HG03139 (cell line): ENCODE measurements around the gene EDIL3.
"Not testable (repeated sequence)": the region's sequence is repeated elsewhere in the genome, so short reads cannot be mapped to it uniquely, and the experiment has no call there.

ENCODE experiments used
- ATAC-seq: cut with Tn5 transposase; IDR thresholded peaks from one replicate; pipeline ENCODE4 v1.9.1; 2021; ENCODE audit not compliant: unreplicated experiment

Gene EDIL3

GRCh38 chr5:84378961-84379360 is 5.7 kb downstream of the EDIL3 start:
- ATAC-seq: no peak

GRCh38 chr5:84378420-84378819 is 6.3 kb downstream of the EDIL3 start:
- ATAC-seq: no peak

- no peak for ATAC-seq
These were observed 8.3 kb downstream of the EDIL3 start for GRCh38 chr5:84376346-84376745.

- no peak for ATAC-seq
These were observed 10.1 kb downstream of the EDIL3 start for GRCh38 chr5:84374568-84374967.

- no peak for ATAC-seq
These were observed 11.2 kb downstream of the EDIL3 start for GRCh38 chr5:84373506-84373905.

DNA sequence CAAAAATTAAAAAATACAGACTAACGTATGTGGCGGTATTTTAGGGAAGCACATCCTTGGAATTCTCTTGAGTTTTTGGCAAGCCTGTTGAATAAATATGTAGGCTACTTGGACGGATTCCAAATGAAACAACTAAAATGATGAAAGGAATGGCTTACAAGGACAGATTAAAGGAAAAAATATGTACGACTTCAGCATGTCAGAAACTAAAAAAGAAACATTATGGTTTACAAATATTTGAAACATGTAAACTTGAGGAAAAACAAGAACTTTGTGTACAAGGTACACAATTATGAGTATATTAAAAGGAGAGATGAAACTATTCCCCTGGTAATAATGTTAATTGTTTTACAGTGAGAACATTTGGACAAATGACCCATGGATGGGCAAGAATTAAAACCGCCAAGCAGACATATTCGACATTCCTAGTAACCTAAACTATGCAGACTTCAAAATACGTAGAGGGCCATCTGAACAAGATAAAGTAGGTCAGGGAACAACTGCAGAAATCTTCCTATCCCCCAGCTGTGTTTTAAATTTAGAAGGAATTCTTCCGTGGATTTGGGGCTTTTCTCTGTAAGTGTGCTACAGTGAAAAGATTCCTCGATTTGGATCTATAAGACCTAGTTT is 12.5 kb downstream of the EDIL3 start:
- ATAC-seq: no peak

DNA sequence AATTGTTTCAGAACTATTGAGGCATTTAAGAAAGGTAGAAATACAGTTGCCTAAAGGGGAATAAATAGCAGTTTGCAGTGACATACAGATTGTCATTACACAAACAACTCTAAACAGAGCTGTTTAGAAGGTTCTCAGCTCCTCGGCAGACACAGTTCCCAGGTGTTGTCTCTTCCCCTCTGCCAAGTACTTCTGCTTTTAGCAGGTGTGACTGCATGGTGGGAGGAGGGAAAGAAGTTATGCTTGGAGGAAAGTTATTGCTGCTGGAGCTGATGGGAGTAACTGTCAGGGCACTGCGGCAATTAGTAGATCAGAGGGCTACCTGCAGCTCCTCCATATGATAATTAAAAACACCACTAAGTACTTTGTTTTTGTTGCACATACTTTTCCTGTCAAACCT is 14.5 kb downstream of the EDIL3 start:
- ATAC-seq: no peak

DNA sequence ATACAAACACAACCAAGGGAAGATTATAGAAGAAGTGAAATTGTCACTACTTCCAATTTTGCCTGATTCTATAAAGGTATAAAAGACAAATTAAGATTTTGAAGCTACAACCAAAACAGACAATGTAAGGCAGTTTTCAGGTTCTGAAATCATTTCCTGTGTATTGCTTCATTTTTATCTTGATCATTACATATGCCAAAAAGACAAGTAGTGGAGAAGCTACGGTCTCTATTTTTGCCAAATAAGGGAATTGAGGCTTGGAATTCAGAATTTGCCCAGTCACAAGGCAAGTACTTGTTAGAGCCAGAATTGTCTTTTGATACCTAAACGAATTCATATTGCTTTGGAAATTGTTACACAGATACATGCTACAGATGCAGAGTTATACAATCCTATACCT is 20.6 kb downstream of the EDIL3 start:
- no peak for ATAC-seq

- ATAC-seq: no peak
These were observed 22.5 kb downstream of the EDIL3 start for GRCh38 chr5:84362061-84362720.

GRCh38 chr5:84361572-84361971 is 23.1 kb downstream of the EDIL3 start:
- no peak for ATAC-seq

DNA sequence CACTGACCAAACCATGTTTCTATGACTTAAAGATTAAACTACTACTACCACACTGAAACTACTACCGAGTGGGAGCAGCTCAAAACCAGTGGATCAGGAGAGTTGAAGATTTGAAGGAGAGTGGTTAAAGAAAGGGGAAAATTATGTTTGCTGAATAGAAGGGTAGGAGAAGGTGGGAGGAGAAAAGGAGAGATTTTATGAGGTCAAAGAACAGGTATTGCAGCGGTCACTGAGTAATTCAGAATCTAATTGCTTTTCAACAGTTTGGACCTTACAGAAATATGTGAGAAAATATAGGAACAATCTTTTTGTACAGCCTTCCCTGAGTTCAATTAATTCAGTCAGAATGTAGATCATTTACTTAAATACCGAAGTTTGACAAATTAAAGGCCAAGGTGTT is 24.6 kb downstream of the EDIL3 start:
- no peak for ATAC-seq

GRCh38 chr5:84354101-84354500 is 30.6 kb downstream of the EDIL3 start:
- no peak for ATAC-seq

DNA sequence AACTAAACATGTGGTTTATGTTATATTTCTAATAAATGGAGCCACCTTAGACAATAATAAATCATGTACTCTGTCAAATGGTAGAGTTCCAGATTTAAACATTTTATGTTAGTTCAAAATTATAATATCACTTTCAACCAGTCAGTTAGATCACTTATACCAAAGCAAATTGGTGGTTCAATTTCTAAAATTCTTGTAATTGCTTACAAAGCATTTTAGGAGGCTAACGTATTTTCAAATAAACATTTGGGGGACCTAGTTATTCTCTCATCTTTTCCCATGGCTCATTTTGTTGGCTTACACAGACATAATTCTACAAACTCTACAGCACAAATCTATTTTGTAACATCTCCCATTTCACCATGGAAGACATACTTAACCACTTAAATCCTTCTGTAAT is 39.9 kb downstream of the EDIL3 start:
- ATAC-seq: no peak

- ATAC-seq: no peak
These were observed 41.5 kb downstream of the EDIL3 start for GRCh38 chr5:84343171-84343570.

DNA sequence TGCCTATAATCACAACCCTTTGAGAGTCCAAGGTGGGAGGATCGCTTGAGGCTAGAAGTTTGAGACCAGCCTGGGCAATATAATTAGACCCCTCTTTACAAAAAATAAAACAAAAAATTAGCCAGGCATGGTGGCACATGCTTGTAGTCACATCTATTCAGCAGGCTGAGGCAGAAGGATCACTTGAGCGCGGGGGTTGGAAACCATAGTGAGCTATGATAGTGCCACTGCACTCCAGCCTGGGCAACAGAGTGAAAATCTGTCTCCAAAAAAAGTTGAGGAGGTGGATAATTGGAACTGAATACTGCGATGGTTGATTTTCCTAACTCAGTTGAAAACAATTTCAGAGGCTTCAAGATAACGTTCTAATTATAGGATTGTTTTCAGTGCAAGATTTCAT is 52.6 kb downstream of the EDIL3 start:
- no peak for ATAC-seq

GRCh38 chr5:84327591-84327990 is 57.1 kb downstream of the EDIL3 start:
- ATAC-seq: no peak

- no peak for ATAC-seq
These were observed 62.0 kb downstream of the EDIL3 start for GRCh38 chr5:84322646-84323045.

DNA sequence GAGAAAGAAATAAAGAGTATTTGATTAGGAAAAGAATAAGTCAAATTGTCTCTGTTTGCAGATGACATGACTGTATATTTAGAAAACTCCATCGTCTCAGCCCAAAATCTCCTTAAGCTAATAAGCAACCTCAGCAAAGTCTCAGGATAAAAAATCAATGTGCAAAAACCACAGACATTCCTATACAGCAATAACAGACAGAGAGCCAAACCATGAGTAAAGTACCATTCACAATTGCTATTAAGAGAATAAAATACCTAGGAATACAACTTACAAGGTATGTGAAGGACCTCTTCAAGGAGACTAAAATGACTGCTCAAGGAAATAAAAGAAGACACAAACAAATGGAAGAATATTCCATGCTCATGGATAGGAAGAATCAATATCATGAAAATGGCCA is 66.9 kb downstream of the EDIL3 start:
- ATAC-seq: not testable (repeated sequence)

- not testable (repeated sequence) for ATAC-seq
These were observed 72.4 kb downstream of the EDIL3 start for GRCh38 chr5:84312280-84312679.

- not testable (repeated sequence) for ATAC-seq
These were observed 74.8 kb downstream of the EDIL3 start for GRCh38 chr5:84309850-84310249.

DNA sequence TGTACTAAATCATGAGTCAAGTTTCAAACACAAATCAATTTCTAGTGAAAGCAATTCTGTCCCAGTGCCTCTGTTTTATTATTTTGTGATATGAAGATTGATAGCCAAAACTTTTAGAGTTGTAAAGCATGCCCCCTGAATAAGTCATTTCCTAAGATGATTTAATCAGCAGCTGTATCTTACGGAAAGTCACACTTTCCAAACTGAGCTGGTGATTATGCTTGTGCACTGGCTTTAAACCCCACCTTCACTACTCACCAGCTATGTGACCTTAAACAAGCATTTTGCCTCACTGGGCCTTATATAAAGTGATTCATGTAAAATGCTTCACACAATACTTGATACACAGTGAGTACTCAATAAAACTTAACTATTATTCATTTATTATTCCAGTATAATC is 78.1 kb downstream of the EDIL3 start:
- ATAC-seq: no peak

DNA sequence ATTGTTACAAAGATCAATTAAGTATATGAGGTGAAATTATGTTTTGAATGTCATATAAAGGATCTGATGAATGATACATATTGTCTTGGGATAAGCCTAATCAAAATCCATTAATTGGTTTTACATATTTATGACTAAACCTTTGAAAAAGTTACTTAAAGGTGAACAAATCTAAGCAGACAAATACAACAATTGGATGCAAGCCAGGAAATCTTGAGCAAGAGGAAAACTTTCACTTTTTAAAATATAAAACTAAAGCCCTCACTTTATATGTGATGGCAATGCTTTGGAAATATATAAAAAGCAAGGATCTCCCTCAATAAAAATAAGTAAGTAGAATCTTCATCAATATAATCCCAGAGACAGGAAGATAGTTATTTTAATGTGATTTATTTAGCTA is 80.1 kb downstream of the EDIL3 start:
- ATAC-seq: no peak

- ATAC-seq: no peak
These were observed 81.4 kb downstream of the EDIL3 start for GRCh38 chr5:84303315-84303714.
